GM12878 (cell line): ENCODE data around the gene HNRNPA2B1. TPM values are rescaled to one million over a fixed set of nuclear protein-coding genes. Genes with fewer than 3 reads are reported as not detected.
A peak's percentile ranks its signal among the peaks of the same experiment; 100 is the strongest.

Source experiments
- ATAC-seq: fragments of 200-7000 bp; cut with Tn5 transposase; 3 replicates; pipeline ENCODE4 v1.9.1; 2020; ENCODE audit warnings: mild to moderate bottlenecking, moderate library complexity
- BruUV-seq: library from RNA; stranded (reverse); fragments of 400-500 nt; replicated peaks from 2 replicates; lab custom pipeline; 2021; lab: Mats Ljungman, UMichigan
- CTCF ChIA-PET: fragments of 300-600 bp; sonication (Branson Sonifier 250); formaldehyde crosslinking; extraction: SDS; loops from one replicate; lab custom pipeline; 2021; ENCODE audit warnings: inconsistent platforms; lab: Yijun Ruan, JAX
- POLR2A ChIA-PET: fragments of 350-600 bp; formaldehyde crosslinking; extraction: SDS; loops from one replicate; lab custom pipeline; 2021; ENCODE audit warnings: inconsistent platforms; lab: Charles Lee
- RAD21 ChIA-PET: fragments of 300-600 bp; sonication (Branson Sonifier 250); formaldehyde crosslinking; loops from one replicate; lab custom pipeline; 2023; ENCODE audit warnings: antibody characterized with exemption; ENCODE audit not compliant: unreplicated experiment; lab: Charles Lee
- SMC1A ChIA-PET: fragments of 300-600 bp; sonication (Branson Sonifier 250); formaldehyde crosslinking; loops from one replicate; lab custom pipeline; 2023; ENCODE audit not compliant: unreplicated experiment, uncharacterized antibody; lab: Charles Lee
- DNase-seq: peaks from one replicate; pipeline ENCODE4 v3.0.0-alpha.2; 2011; ENCODE audit warnings: low read depth, low spot score
- FAIRE-seq: peaks from 3 replicates; lab custom pipeline; 2011; peaks lifted over from hg19 to GRCh38; lab: Jason Lieb, UNC
- H2AFZ ChIP-seq: 2 replicates; pipeline ENCODE4 v1.6.0; 2011; ENCODE audit warnings: low read depth, low read length, control low read depth; ENCODE audit not compliant: control insufficient read depth
- H3K27ac ChIP-seq: 2 replicates; pipeline ENCODE4 v1.5.1; 2011; ENCODE audit warnings: control low read depth; ENCODE audit not compliant: control insufficient read depth, insufficient read depth
- H3K27me3 ChIP-seq, 2 experiments: replicated peaks in 1 of 2; 2 replicates each; pipeline versions ENCODE4 v1.6.0 to v1.6.1; 2011; ENCODE audit warnings: low read length in 1 of 2; ENCODE audit not compliant: control insufficient read depth in 2 of 2, insufficient read depth in 2 of 2
- H3K36me3 ChIP-seq, 2 experiments: 2 replicates each; pipeline ENCODE4 v1.5.1; 2011; ENCODE audit warnings: low read length in 1 of 2; ENCODE audit not compliant: control insufficient read depth in 2 of 2, insufficient read depth in 2 of 2
- H3K4me1 ChIP-seq: 2 replicates; pipeline ENCODE4 v1.6.1; 2011; ENCODE audit warnings: mild to moderate bottlenecking, low read length, moderate library complexity, mixed read lengths; ENCODE audit not compliant: control insufficient read depth, insufficient read depth
- H3K4me2 ChIP-seq: 2 replicates; pipeline ENCODE4 v1.6.0; 2011; ENCODE audit warnings: control low read depth; ENCODE audit not compliant: control insufficient read depth, insufficient read depth
- H3K4me3 ChIP-seq: fragments of 200-600 bp; sonication (generic); 2 replicates; pipeline ENCODE4 v1.5.1; 2016
- H3K79me2 ChIP-seq: 2 replicates; pipeline ENCODE4 v1.6.0; 2011; ENCODE audit warnings: low read length; ENCODE audit not compliant: control insufficient read depth, insufficient read depth
- H3K9ac ChIP-seq: 2 replicates; pipeline ENCODE4 v1.8.0; 2011; ENCODE audit warnings: low read length, control low read depth, mixed read lengths; ENCODE audit not compliant: control insufficient read depth, insufficient read depth
- H3K9me3 ChIP-seq: replicated peaks from 3 replicates; pipeline ENCODE4 v1.5.1; 2011; ENCODE audit warnings: mild to moderate bottlenecking, low read length; ENCODE audit not compliant: control insufficient read depth, insufficient read depth
- H4K20me1 ChIP-seq: 2 replicates; pipeline ENCODE4 v1.6.0; 2011; ENCODE audit not compliant: control insufficient read depth, insufficient read depth
- ATF7 ChIP-seq: fragments of 450-650 bp; IDR thresholded peaks from 2 replicates; pipeline ENCODE4 v1.6.1; 2016; ENCODE audit warnings: low read depth, mild to moderate bottlenecking
- BMI1 ChIP-seq: fragments of 450-650 bp; IDR thresholded peaks from 2 replicates; pipeline ENCODE4 v1.6.1; 2016; ENCODE audit warnings: mild to moderate bottlenecking, moderate library complexity, borderline replicate concordance
- BRCA1 ChIP-seq: IDR thresholded peaks from 2 replicates; pipeline ENCODE4 v1.6.1; 2011; ENCODE audit warnings: low read depth, low read length, improper control_type of control experiment
- CBX3 ChIP-seq: fragments of 200-600 bp; sonication (generic); IDR thresholded peaks from 2 replicates; pipeline ENCODE4 v1.6.1; 2016; ENCODE audit warnings: low read depth, borderline replicate concordance
- CBX5 ChIP-seq: sonication (generic); IDR thresholded peaks from 2 replicates; pipeline ENCODE4 v1.6.1; 2016; ENCODE audit warnings: low read depth, moderate library complexity, mild to moderate bottlenecking, inconsistent platforms
- CEBPB ChIP-seq, 2 experiments: fragments of 150-350 bp in 1 of 2; IDR thresholded peaks; 2 replicates each; pipeline ENCODE4 v1.6.1; 2012 to 2014; ENCODE audit warnings: low read depth in 2 of 2, low read length in 2 of 2, borderline replicate concordance in 1 of 2, inconsistent platforms in 1 of 2
- CHD4 ChIP-seq: fragments of 200-600 bp; sonication (generic); IDR thresholded peaks from 2 replicates; pipeline ENCODE4 v1.6.1; 2016; ENCODE audit warnings: mild to moderate bottlenecking
- DPF2 ChIP-seq: fragments of 450-650 bp; IDR thresholded peaks from 2 replicates; pipeline ENCODE4 v1.6.1; 2017; ENCODE audit warnings: mild to moderate bottlenecking
- MYC ChIP-seq: IDR thresholded peaks from 2 replicates; pipeline ENCODE4 v1.6.1; 2011; ENCODE audit warnings: mild to moderate bottlenecking, low read length, moderate library complexity, inconsistent platforms; ENCODE audit not compliant: insufficient read depth, insufficient replicate concordance, insufficient read length, severe bottlenecking
- NFYB ChIP-seq: IDR thresholded peaks from 2 replicates; pipeline ENCODE4 v1.6.1; 2011; ENCODE audit warnings: low read depth, mild to moderate bottlenecking, low read length, improper control_type of control experiment, moderate library complexity; ENCODE audit not compliant: insufficient read depth
- RUNX3 ChIP-seq: IDR thresholded peaks from 2 replicates; pipeline ENCODE4 v1.6.1; 2012; ENCODE audit warnings: low read length, inconsistent platforms
- STAT1 ChIP-seq: fragments of 450-650 bp; conservative IDR thresholded peaks from 2 replicates; pipeline ENCODE4 v1.6.1; 2014; ENCODE audit warnings: antibody characterized with exemption, mild to moderate bottlenecking
- STAT3 ChIP-seq: IDR thresholded peaks from 2 replicates; pipeline ENCODE4 v1.6.1; 2011; ENCODE audit warnings: low read depth, low read length, improper control_type of control experiment
- YY1 ChIP-seq: IDR thresholded peaks from 2 replicates; pipeline ENCODE4 v1.6.1; 2011; ENCODE audit warnings: low read depth, mild to moderate bottlenecking, low read length
- ZNF622 ChIP-seq: fragments of 450-650 bp; IDR thresholded peaks from 2 replicates; pipeline ENCODE4 v1.6.1; 2017; ENCODE audit warnings: mild to moderate bottlenecking, inconsistent platforms
- ZSCAN29 ChIP-seq: fragments of 450-650 bp; IDR thresholded peaks from 2 replicates; pipeline ENCODE4 v1.6.1; 2017; ENCODE audit warnings: mild to moderate bottlenecking, moderate library complexity
- WGBS: methylation state at CpG from one replicate; pipeline ENCODE4 v1.1.6; 2016; ENCODE audit warnings: low lambda C conversion rate; ENCODE audit not compliant: insufficient replicate concordance, insufficient coverage; ENCODE audit errors: missing lambda C conversion rate; 5-methylcytosine and 5-hydroxymethylcytosine counted together
- in situ Hi-C: fragments of 300-500 bp; cut with MboI; formaldehyde crosslinking; loops from 9 replicates; pipeline ENCODE4 v1.14.3; 2018; ENCODE audit warnings: mixed read lengths
- intact Hi-C: fragments of 100-400 bp; cut with micrococcal nuclease; formaldehyde crosslinking; loops from one replicate; pipeline ENCODE4 v1.14.2; 2022; ENCODE audit not compliant: unreplicated experiment
- polyA plus RNA-seq, 11 experiments: library from polyadenylated mRNA; depleted of rRNA in 4 of 11; unstranded in 6 of 11; stranded (reverse) in 5 of 11; fragments of >200 nt; fragmentation: Nextera tagmentation in 4 of 11; fragmentation: Illumina TruSeq in 1 of 11; extraction: Ambion mirVana in 4 of 11; extraction: Trizol in 1 of 11; gene quantifications; 1 replicate in 1 of 11; 2 replicates in 10 of 11; pipeline versions ENCODE4 v1.2.1 to v1.2.3, GENCODE V29; 2011 to 2016; ENCODE audit warnings: inconsistent platforms in 2 of 11, missing spikeins in 2 of 11, low read depth in 1 of 11
- total RNA-seq, 4 experiments: library from RNA; depleted of rRNA in 3 of 4; stranded (reverse); fragments of >200 nt in 3 of 4; fragmentation: Illumina TruSeq in 1 of 4; extraction: Trizol in 1 of 4; gene quantifications; 2 replicates each; pipeline versions ENCODE4 v1.2.1 to v1.2.3, GENCODE V29; 2013 to 2021
- TF ChIP-seq, protein P1 (sequence below): IDR thresholded peaks from 2 replicates; pipeline ENCODE4 v1.6.1; 2012; ENCODE audit warnings: low read depth, low read length, improper control_type of control experiment
- TF ChIP-seq, protein P2 (sequence below): fragments of 150-350 bp; IDR thresholded peaks from 2 replicates; pipeline ENCODE4 v1.6.1; 2016; ENCODE audit warnings: low read depth, low read length

Gene HNRNPA2B1
- total and polyA plus RNA-seq, 10 of the 15 experiments (the other 5 are each of a cell fraction or from before 2014, with no cell fraction given), result 295 to 1,396 (median 932) TPM

DNA sequence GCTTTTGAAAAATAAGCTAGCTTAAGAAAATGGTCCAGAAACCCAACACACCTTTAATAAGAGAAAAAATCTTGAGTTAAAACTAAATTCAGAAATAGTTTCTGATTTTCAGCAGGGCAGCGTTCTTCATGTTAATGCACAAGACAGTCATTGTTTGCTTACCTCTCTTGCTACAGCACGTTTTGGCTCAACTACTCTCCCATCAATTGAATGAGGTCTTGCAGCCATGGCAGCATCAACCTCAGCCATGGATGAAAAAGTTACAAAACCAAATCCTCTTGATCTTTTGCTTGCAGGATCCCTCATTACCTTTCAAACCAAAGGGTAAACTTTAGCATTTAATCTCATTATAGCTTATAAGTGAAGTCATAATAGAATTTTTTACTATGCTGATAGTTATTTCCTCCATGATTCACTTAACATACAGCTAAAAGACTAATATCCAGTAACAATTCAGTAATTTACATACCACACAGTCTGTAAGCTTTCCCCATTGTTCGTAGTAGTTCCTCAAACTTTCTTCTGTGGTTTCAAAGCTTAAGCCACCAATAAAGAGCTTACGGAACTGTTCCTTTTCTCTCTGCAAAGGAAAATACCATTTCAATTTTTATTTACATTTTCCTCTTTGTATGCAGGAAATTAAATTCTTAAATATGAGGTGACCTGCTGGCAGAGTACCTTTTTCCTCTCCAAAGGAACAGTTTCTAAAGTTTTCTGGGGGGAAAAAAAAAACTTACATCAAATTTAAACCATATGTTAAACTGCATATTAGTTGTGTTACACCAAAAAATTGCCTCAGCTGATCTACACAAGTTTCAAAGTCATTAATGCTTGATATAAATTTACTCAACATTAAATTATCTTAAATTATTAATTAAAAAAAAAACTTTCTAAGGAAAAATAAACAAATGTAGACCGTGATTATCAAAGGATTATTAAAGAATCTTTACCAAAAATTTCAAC is 3.1 kb downstream of the HNRNPA2B1 start:
- H4K20me1 ChIP-seq, result peaks cover 8% of the 10 kb centered on the region
- DNase-seq, result no peak
- CTCF ChIA-PET, result interaction anchor here (0.7 to 13.1 kb wide), 25 partner anchors 9 to 335 kb away, joined by 3 to 203 read pairs (median 5); partner anchors contain the start of gene NFE2L3
- in situ Hi-C loops, result loop anchor here (5.0 to 10.0 kb wide), 3 partner anchors 167 to 305 kb away; no protein-coding TSS in a partner anchor
- POLR2A ChIA-PET, result interaction anchor here (0.6 to 12.7 kb wide), 17 partner anchors 9 to 907 kb away, joined by 3 to 206 read pairs (median 4); partner anchors contain the start of gene NFE2L3
- ATAC-seq, result no peak; the same call in 2 of the 3 replicates
- peak overlapping the region; percentile 66 for H3K4me2 ChIP-seq
- SMC1A ChIA-PET, result interaction anchor here (0.6 to 11.0 kb wide), 31 partner anchors 8 to 304 kb away, joined by 3 to 198 read pairs (median 5); partner anchors contain the start of genes NFE2L3 and SNX10
- intact Hi-C loops, result no loop called here
- FAIRE-seq, result peak; percentile 86
- H3K9me3 ChIP-seq, result no peaks in the 10 kb centered on the region; the same call in 2 of the 3 replicates
- WGBS, result 0% methylated on average over 5 of the region's 5 CpGs
- BruUV-seq, result TSS peak; percentile 49
- H3K4me3 ChIP-seq, result peak overlapping the region; percentile 98
- H3K4me1 ChIP-seq, result peaks cover 22% of the 10 kb centered on the region
- peak overlapping the region; percentile 6; the same call in 1 of the 2 replicates for H3K27ac ChIP-seq
- peaks cover 7 to 36% of the 10 kb centered on the region in 2 experiments for H3K36me3 ChIP-seq
- H2AFZ ChIP-seq, result no peak overlapping the region
- H3K79me2 ChIP-seq, result peaks cover 91% of the 10 kb centered on the region
- no peaks in the 10 kb centered on the region for H3K27me3 ChIP-seq
- RAD21 ChIA-PET, result interaction anchor here (0.9 to 12.7 kb wide), 18 partner anchors 9 to 305 kb away, joined by 3 to 164 read pairs (median 7); partner anchors contain the start of genes NFE2L3 and SNX10
- peak overlapping the region; percentile 28 for H3K9ac ChIP-seq
- no peak for TF ChIP-seq BMI1
- peak; percentile 82 for TF ChIP-seq RUNX3
- TF ChIP-seq CEBPB (IDR thresholded peaks at IDR 0.05; ENCODE audit: borderline replicate concordance in 1 of 2, low read depth in 2 of 2, low read length in 2 of 2), result no peak
- TF ChIP-seq YY1, result no peak
- no peak for TF ChIP-seq CBX5
- 0 out of 2 replicates have a peak, but pooled peaks have one; percentile 39 for TF ChIP-seq STAT3
- TF ChIP-seq, protein P1, sequence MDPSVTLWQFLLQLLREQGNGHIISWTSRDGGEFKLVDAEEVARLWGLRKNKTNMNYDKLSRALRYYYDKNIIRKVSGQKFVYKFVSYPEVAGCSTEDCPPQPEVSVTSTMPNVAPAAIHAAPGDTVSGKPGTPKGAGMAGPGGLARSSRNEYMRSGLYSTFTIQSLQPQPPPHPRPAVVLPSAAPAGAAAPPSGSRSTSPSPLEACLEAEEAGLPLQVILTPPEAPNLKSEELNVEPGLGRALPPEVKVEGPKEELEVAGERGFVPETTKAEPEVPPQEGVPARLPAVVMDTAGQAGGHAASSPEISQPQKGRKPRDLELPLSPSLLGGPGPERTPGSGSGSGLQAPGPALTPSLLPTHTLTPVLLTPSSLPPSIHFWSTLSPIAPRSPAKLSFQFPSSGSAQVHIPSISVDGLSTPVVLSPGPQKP, result no peak
- TF ChIP-seq DPF2, result no peak
- TF ChIP-seq, protein P2, sequence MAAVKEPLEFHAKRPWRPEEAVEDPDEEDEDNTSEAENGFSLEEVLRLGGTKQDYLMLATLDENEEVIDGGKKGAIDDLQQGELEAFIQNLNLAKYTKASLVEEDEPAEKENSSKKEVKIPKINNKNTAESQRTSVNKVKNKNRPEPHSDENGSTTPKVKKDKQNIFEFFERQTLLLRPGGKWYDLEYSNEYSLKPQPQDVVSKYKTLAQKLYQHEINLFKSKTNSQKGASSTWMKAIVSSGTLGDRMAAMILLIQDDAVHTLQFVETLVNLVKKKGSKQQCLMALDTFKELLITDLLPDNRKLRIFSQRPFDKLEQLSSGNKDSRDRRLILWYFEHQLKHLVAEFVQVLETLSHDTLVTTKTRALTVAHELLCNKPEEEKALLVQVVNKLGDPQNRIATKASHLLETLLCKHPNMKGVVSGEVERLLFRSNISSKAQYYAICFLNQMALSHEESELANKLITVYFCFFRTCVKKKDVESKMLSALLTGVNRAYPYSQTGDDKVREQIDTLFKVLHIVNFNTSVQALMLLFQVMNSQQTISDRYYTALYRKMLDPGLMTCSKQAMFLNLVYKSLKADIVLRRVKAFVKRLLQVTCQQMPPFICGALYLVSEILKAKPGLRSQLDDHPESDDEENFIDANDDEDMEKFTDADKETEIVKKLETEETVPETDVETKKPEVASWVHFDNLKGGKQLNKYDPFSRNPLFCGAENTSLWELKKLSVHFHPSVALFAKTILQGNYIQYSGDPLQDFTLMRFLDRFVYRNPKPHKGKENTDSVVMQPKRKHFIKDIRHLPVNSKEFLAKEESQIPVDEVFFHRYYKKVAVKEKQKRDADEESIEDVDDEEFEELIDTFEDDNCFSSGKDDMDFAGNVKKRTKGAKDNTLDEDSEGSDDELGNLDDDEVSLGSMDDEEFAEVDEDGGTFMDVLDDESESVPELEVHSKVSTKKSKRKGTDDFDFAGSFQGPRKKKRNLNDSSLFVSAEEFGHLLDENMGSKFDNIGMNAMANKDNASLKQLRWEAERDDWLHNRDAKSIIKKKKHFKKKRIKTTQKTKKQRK, result no peak
- TF ChIP-seq NFYB, result no peak
- no peak for TF ChIP-seq BRCA1
- no peak for TF ChIP-seq ZSCAN29
- TF ChIP-seq CHD4, result no peak
- no peak for TF ChIP-seq STAT1
- TF ChIP-seq ZNF622, result no peak
- TF ChIP-seq ATF7, result no peak
- TF ChIP-seq CBX3, result no peak
- no peak for TF ChIP-seq MYC
